B cell (primary cell): ENCODE data around the gene KLHL2. TPM values are rescaled to one million over a fixed set of nuclear protein-coding genes. Genes with fewer than 3 reads are reported as not detected.
"Not testable (repeated sequence)": the region's sequence is repeated elsewhere in the genome, so short reads cannot be mapped to it uniquely, and the experiment has no call there.

Source experiments
- ATAC-seq: fragments of 200-7000 bp; cut with Tn5 transposase; one replicate; pipeline ENCODE4 v1.10.0; 2021; ENCODE audit warnings: low read depth, mild to moderate bottlenecking, moderate number of reproducible peaks, moderate library complexity
- CTCF ChIA-PET: fragments of 350-600 bp; sonication (Branson Sonifier 250); formaldehyde crosslinking; loops from one replicate; lab custom pipeline; 2021; ENCODE audit warnings: antibody characterized with exemption, inconsistent platforms; lab: Charles Lee
- POLR2A ChIA-PET: fragments of 350-600 bp; sonication (Branson Sonifier 250); formaldehyde crosslinking; loops from one replicate; lab custom pipeline; 2021; ENCODE audit warnings: antibody characterized with exemption; lab: Charles Lee
- DNase-seq: peaks from one replicate; pipeline ENCODE4 v3.0.0; 2013
- H2AFZ ChIP-seq: 2 replicates; pipeline ENCODE4 v1.6.1; 2012; ENCODE audit warnings: mild to moderate bottlenecking, low read depth, low read length; ENCODE audit not compliant: insufficient read depth, poor library complexity, severe bottlenecking
- H3K27ac ChIP-seq, 2 donors: 1 replicate in 1 of 2; 2 replicates in 1 of 2; pipeline ENCODE4 v1.5.1; 2012 to 2013; ENCODE audit warnings: low read length in 2 of 2, mild to moderate bottlenecking in 2 of 2, moderate library complexity in 1 of 2
- H3K27me3 ChIP-seq, 4 experiments: fragments of 200-600 bp in 1 of 4; sonication (generic) in 1 of 4; replicated peaks in 1 of 4; 1 replicate in 2 of 4; 2 replicates in 2 of 4; pipeline versions ENCODE4 v1.6.1 to v1.7.0; 2013 to 2016; ENCODE audit warnings: low read length in 3 of 4, mild to moderate bottlenecking in 2 of 4, mixed read lengths in 1 of 4, moderate library complexity in 1 of 4; ENCODE audit not compliant: insufficient read depth in 4 of 4, control insufficient read depth in 3 of 4; ENCODE audit errors: control extremely low read depth in 1 of 4
- H3K36me3 ChIP-seq, 2 experiments: replicated peaks in 1 of 2; 1 replicate in 1 of 2; 2 replicates in 1 of 2; pipeline versions ENCODE4 v1.6.1 to v1.7.1; 2013; ENCODE audit warnings: low read length in 1 of 2; ENCODE audit not compliant: insufficient read depth in 2 of 2, control insufficient read depth in 1 of 2; ENCODE audit errors: control extremely low read depth in 1 of 2, extremely low read depth in 1 of 2
- H3K4me1 ChIP-seq, 2 donors: fragments of 200-600 bp in 1 of 2; sonication (generic) in 1 of 2; 1 replicate in 1 of 2; 2 replicates in 1 of 2; pipeline versions ENCODE4 v1.5.1 to v1.6.1; 2013 to 2017; ENCODE audit warnings: low read length in 2 of 2; ENCODE audit not compliant: control insufficient read depth in 2 of 2, insufficient read depth in 2 of 2
- H3K4me2 ChIP-seq: replicated peaks from 2 replicates; pipeline ENCODE3; 2012; ENCODE audit warnings: mild to moderate bottlenecking, low read depth, low read length; ENCODE audit not compliant: poor library complexity, severe bottlenecking
- H3K4me3 ChIP-seq, 5 experiments: fragments of 200-600 bp in 1 of 5; sonication (generic) in 1 of 5; 1 replicate in 3 of 5; 2 replicates in 2 of 5; pipeline versions ENCODE4 v1.5.1 to v1.7.0; 2011 to 2016; ENCODE audit warnings: low read length in 4 of 5, mild to moderate bottlenecking in 4 of 5, low read depth in 2 of 5, control low read depth in 1 of 5, moderate library complexity in 1 of 5; ENCODE audit not compliant: insufficient read depth in 1 of 5; ENCODE audit errors: control extremely low read depth in 1 of 5, extremely low read depth in 1 of 5
- H3K79me2 ChIP-seq: fragments of 200-600 bp; sonication (generic); one replicate; pipeline ENCODE4 v1.6.0; 2016; ENCODE audit warnings: low read length; ENCODE audit not compliant: control insufficient read depth, insufficient read depth
- H3K9ac ChIP-seq: fragments of 200-600 bp; sonication (generic); 2 replicates; pipeline ENCODE4 v1.6.1; 2017; ENCODE audit warnings: mild to moderate bottlenecking, low read length, moderate library complexity
- H3K9me3 ChIP-seq, 3 donors: one replicate each; pipeline versions ENCODE4 v1.6.1 to v1.7.1; 2013; ENCODE audit warnings: low read length in 2 of 3; ENCODE audit not compliant: control insufficient read depth in 2 of 3, insufficient read depth in 1 of 3; ENCODE audit errors: control extremely low read depth in 1 of 3
- H4K20me1 ChIP-seq: 2 replicates; pipeline ENCODE4 v1.6.0; 2012; ENCODE audit warnings: mild to moderate bottlenecking, low read length; ENCODE audit not compliant: insufficient read depth, control insufficient read depth, poor library complexity, severe bottlenecking
- H3K27ac Mint-ChIP-seq: one replicate; pipeline ENCODE4 v1.8.0; 2021; ENCODE audit warnings: mixed read lengths
- H3K27me3 Mint-ChIP-seq: one replicate; pipeline ENCODE4 v1.8.0; 2021; ENCODE audit warnings: mixed read lengths
- H3K4me1 Mint-ChIP-seq: one replicate; pipeline ENCODE4 v1.8.0; 2021; ENCODE audit warnings: mixed read lengths
- H3K4me3 Mint-ChIP-seq: one replicate; pipeline ENCODE4 v1.8.0; 2021; ENCODE audit warnings: mixed read lengths
- H3K9me3 Mint-ChIP-seq: one replicate; pipeline ENCODE4 v1.8.0; 2022; ENCODE audit warnings: mixed read lengths; ENCODE audit not compliant: insufficient read depth
- CTCF ChIP-seq: fragments of 200-600 bp; IDR thresholded peaks from one replicate; pipeline ENCODE4 v1.8.0; 2022; ENCODE audit warnings: antibody characterized with exemption, mild to moderate bottlenecking
- EZH2 ChIP-seq: IDR thresholded peaks from 2 replicates; pipeline ENCODE4 v1.6.1; 2012; ENCODE audit warnings: borderline replicate concordance, low read depth, mild to moderate bottlenecking, moderate library complexity, low read length; ENCODE audit not compliant: insufficient read depth, poor library complexity, severe bottlenecking
- WGBS: methylation state at CpG from one replicate; pipeline ENCODE4 v1.1.5; 2013; ENCODE audit warnings: missing lambda C conversion rate; ENCODE audit not compliant: insufficient coverage; 5-methylcytosine and 5-hydroxymethylcytosine counted together
- intact Hi-C: fragments of 100-400 bp; cut with micrococcal nuclease; formaldehyde crosslinking; loops from one replicate; pipeline ENCODE4 v1.10.0; 2022
- polyA plus RNA-seq: library from polyadenylated mRNA; depleted of rRNA; stranded (reverse); fragments of >200 nt; gene quantifications from 2 replicates; pipeline ENCODE4 v1.2.3, GENCODE V29; 2012
- total RNA-seq, 2 donors: library from RNA; stranded (reverse); fragments of 120-200 nt in 1 of 2; gene quantifications; 1 replicate in 1 of 2; 2 replicates in 1 of 2; pipeline versions ENCODE4 v1.2.3 to v1.2.4, GENCODE V29; 2013 to 2022

KLHL2 gene
- total and polyA plus RNA-seq, 2 donors (not counting 1 experiment from before 2014, with no cell fraction given), result 7.8 to 77.5 TPM

GRCh38 chr4:165248102-165248501, 40.7 kb downstream of the KLHL2 start:
- Mint-ChIP-seq H3K4me3 (no peak overlapping the region), H3K27me3 (no peaks in the 10 kb centered on the region), H3K27ac (no peak overlapping the region), H3K4me1 (peaks cover 3% of the 10 kb centered on the region), H3K9me3 (no peaks in the 10 kb centered on the region)
- H3K9ac ChIP-seq, result no peak overlapping the region
- H3K4me2 ChIP-seq, result no peak overlapping the region
- no peak overlapping the region for H3K27ac ChIP-seq
- peaks cover 0 to 3% of the 10 kb centered on the region in 2 donors for H3K4me1 ChIP-seq
- H4K20me1 ChIP-seq, result no peaks in the 10 kb centered on the region
- ChIA-PET POLR2A (no interaction called here), CTCF (no interaction called here)
- H2AFZ ChIP-seq, result no peak overlapping the region
- intact Hi-C loops, result no loop called here
- no peak for TF ChIP-seq EZH2
- no peak for TF ChIP-seq CTCF
- H3K36me3 ChIP-seq, result no peaks in the 10 kb centered on the region
- peaks cover 8% of the 10 kb centered on the region for H3K79me2 ChIP-seq
- H3K27me3 ChIP-seq, result no peaks in the 10 kb centered on the region
- 54% methylated on average over 2 of the region's 3 CpGs for whole genome bisulfite sequencing
- DNase-seq, result no peak
- H3K4me3 ChIP-seq, result no peak overlapping the region
- no peak for ATAC-seq
- H3K9me3 ChIP-seq, result no peaks in the 10 kb centered on the region

- ATAC-seq, H3K9ac ChIP-seq, H3K79me2 ChIP-seq, H3K4me1 Mint-ChIP-seq, H3K4me1 ChIP-seq, H3K4me3 Mint-ChIP-seq, POLR2A ChIA-PET, H4K20me1 ChIP-seq, CTCF ChIA-PET, H3K27ac ChIP-seq, H3K27me3 Mint-ChIP-seq, H3K9me3 ChIP-seq, H3K4me2 ChIP-seq, H3K4me3 ChIP-seq, H3K9me3 Mint-ChIP-seq, H3K27ac Mint-ChIP-seq, intact Hi-C loops, DNase-seq, H2AFZ ChIP-seq, H3K36me3 ChIP-seq, H3K27me3 ChIP-seq: not testable (repeated sequence)
- WGBS, result no CpG with 5 or more reads among the region's 1 CpG
Observed at GRCh38 chr4:165248904-165249303, 41.5 kb downstream of the KLHL2 start.

DNA sequence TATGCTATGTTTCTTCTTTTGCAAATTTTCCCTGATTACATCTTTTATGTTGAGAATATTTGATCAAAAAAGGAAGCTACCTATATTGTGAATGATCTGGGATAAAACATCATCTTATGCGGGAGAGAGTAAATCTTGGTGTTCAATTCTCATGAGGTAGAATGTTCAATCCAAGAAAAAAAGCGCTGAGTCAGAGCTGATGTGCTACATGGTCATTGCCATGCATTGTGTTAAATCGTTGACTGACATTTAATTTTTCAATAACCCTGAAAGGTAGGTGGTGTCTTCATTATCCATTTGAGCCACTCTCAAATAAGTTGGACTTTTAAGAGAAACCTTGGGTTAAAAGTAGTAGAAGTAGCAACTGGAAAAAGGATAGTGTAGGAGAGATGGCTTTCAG, 47.4 kb downstream of the KLHL2 start:
- H2AFZ ChIP-seq, H3K79me2 ChIP-seq, H3K9me3 ChIP-seq, H3K27me3 ChIP-seq, POLR2A ChIA-PET, H3K4me3 Mint-ChIP-seq, DNase-seq, H3K27ac Mint-ChIP-seq, H3K27me3 Mint-ChIP-seq, H3K9me3 Mint-ChIP-seq, H3K9ac ChIP-seq, H3K4me2 ChIP-seq, H3K4me3 ChIP-seq, H3K27ac ChIP-seq, ATAC-seq, H4K20me1 ChIP-seq, H3K36me3 ChIP-seq, CTCF ChIA-PET: not testable (repeated sequence)
- WGBS, result no CpG with 5 or more reads among the region's 3 CpGs
- H3K4me1 Mint-ChIP-seq, result peaks cover 45% of the 10 kb centered on the region
- intact Hi-C loops, result loop anchor here (5.0 to 10.0 kb wide), 2 partner anchors 47 to 70 kb away; partner anchors contain the start of genes KLHL2 and MSMO1
- peaks cover 19 to 22% of the 10 kb centered on the region in 2 donors for H3K4me1 ChIP-seq
